WERI-Rb-1 (cell line): ENCODE data around the gene XPO4.
A peak's percentile ranks its signal among the peaks of the same experiment; 100 is the strongest.

ENCODE experiments used
- DNase-seq: peaks from one replicate; pipeline ENCODE4 v3.0.0-alpha.2; 2020
- H3K27ac ChIP-seq: fragments of 250-450 bp; sonication (Bioruptor Pico); 2 replicates; pipeline ENCODE4 v1.5.1; 2020; ENCODE audit warnings: mild to moderate bottlenecking, moderate library complexity
- H3K27me3 ChIP-seq: fragments of 250-450 bp; sonication (Bioruptor Pico); 2 replicates; pipeline ENCODE4 v1.5.1; 2021; ENCODE audit warnings: mild to moderate bottlenecking, low read depth, moderate library complexity; ENCODE audit not compliant: insufficient read depth, severe bottlenecking
- H3K36me3 ChIP-seq: fragments of 250-450 bp; sonication (Bioruptor Pico); 2 replicates; pipeline ENCODE4 v1.5.1; 2020; ENCODE audit warnings: mild to moderate bottlenecking, moderate library complexity
- H3K4me3 ChIP-seq: 2 replicates; pipeline ENCODE4 v1.5.1; 2011; ENCODE audit warnings: low read depth, mild to moderate bottlenecking, control low read depth, low read length
- H3K9me3 ChIP-seq: fragments of 250-450 bp; sonication (Bioruptor Pico); 2 replicates; pipeline ENCODE4 v1.5.1; 2021; ENCODE audit warnings: mild to moderate bottlenecking, moderate library complexity; ENCODE audit not compliant: severe bottlenecking
- CTCF ChIP-seq: IDR thresholded peaks from 2 replicates; pipeline ENCODE4 v1.5.1; 2011; ENCODE audit warnings: low read depth, mild to moderate bottlenecking, control low read depth, inconsistent platforms, low read length

The XPO4 gene

GRCh38 chr13:20831254-20831653, 71.3 kb downstream of the XPO4 start:
- Histone ChIP-seq H3K9me3 (no peaks in the 10 kb centered on the region), H3K4me3 (peak overlapping the region; percentile 12), H3K36me3 (peaks cover 1% of the 10 kb centered on the region), H3K27me3 (no peaks in the 10 kb centered on the region), H3K27ac (peak overlapping the region; percentile 2)
- no peak for DNase-seq
- no peak for TF ChIP-seq CTCF

GRCh38 chr13:20828539-20829364, 73.8 kb downstream of the XPO4 start:
- Histone ChIP-seq H3K27me3 (no peaks in the 10 kb centered on the region), H3K27ac (no peak overlapping the region), H3K36me3 (no peaks in the 10 kb centered on the region; the same call in none of the 2 replicates), H3K9me3 (no peaks in the 10 kb centered on the region), H3K4me3 (no peak overlapping the region)
- DNase-seq, result peak; percentile 30
- TF ChIP-seq CTCF, result peak; percentile 53

DNA sequence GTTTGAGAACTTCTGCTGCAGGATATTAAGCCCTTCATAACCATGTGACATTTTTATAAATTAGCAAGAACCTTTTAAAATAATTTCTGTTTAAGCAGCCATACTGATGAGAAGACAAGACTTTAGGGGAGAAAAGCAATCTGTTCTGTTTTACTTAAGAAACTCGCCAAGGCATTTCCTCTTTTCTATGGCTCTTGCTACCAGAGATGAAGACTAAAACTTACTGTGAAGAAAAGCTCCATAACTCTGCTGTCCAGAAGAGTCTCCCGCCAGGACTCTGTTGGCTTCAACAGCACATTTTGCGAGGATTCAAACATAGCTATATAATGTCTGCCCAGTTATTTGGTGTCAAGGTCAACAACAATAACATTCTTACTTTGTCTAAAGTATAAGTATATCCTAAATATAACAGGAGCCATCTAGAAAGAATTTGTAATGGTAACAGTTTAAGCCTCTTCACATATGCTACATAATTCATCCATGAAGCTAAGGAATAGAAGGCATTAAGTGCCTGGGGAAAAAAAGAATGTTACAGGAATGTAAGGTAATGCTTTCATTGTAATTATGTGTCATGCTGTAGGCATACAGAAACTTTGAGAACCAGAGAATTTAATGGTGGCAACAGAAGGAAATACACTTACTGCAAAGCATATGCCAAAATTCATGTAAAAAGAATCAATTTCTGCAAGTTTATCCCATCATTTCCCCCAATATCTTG, 75.5 kb downstream of the XPO4 start:
- H3K36me3 ChIP-seq, result no peaks in the 10 kb centered on the region; the same call in 1 of the 2 replicates
- H3K4me3 ChIP-seq, result no peak overlapping the region
- DNase-seq, result no peak
- H3K27me3 ChIP-seq, result no peaks in the 10 kb centered on the region
- H3K27ac ChIP-seq, result no peak overlapping the region
- no peak for TF ChIP-seq CTCF
- no peaks in the 10 kb centered on the region for H3K9me3 ChIP-seq

- H3K4me3 ChIP-seq, result no peak overlapping the region
- H3K27ac ChIP-seq, result no peak overlapping the region
- peaks cover 3% of the 10 kb centered on the region for H3K36me3 ChIP-seq
- no peaks in the 10 kb centered on the region for H3K27me3 ChIP-seq
- no peaks in the 10 kb centered on the region for H3K9me3 ChIP-seq
- DNase-seq, result no peak
- no peak for TF ChIP-seq CTCF
Measured at GRCh38 chr13:20826301-20826700, 76.2 kb downstream of the XPO4 start.

DNA sequence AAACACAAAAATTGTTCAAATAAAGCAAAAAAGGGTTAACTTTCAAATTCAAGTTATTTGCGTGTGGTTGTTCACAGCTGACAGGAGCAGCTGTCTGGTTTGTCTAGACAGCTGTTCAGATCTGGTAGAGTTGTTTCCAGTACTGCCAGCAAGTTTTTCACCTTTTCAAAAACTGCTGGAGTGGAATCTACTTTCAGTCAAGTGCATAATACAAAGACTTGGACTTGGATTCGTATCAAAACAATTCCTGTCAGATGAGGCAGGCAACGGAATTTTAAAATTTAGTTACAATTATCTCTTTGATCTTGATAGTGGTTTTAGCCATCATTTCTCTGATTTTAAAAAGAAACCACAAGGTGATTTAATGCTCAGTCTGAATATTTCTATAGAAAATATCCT, 77.1 kb downstream of the XPO4 start:
- DNase-seq, result no peak
- no peak for TF ChIP-seq CTCF

More for the DNA sequence above, 77.1 kb downstream of the XPO4 start:
- Histone ChIP-seq H3K9me3 (no peaks in the 10 kb centered on the region), H3K4me3 (no peak overlapping the region), H3K27me3 (no peaks in the 10 kb centered on the region), H3K27ac (no peak overlapping the region), H3K36me3 (peaks cover 3% of the 10 kb centered on the region)
